HFF-Myc (cell line): ENCODE measurements around the gene ALOX5AP.
A peak's percentile ranks its signal among the peaks of the same experiment; 100 is the strongest.
"Not testable (repeated sequence)": the region's sequence is repeated elsewhere in the genome, so short reads cannot be mapped to it uniquely, and the experiment has no call there.

ENCODE experiments used
- DNase-seq: peaks from one replicate; pipeline ENCODE4 v3.0.0-alpha.2; 2011; ENCODE audit warnings: low read depth; ENCODE audit errors: extremely low read depth
- H3K4me3 ChIP-seq: replicated peaks from 2 replicates; pipeline ENCODE4 v1.5.1; 2011; ENCODE audit warnings: low read depth, mild to moderate bottlenecking, control low read depth, low read length
- TF ChIP-seq, protein P1 (sequence below): IDR thresholded peaks from 2 replicates; pipeline ENCODE4 v1.5.1; 2012; ENCODE audit warnings: mild to moderate bottlenecking, low read depth, low read length, control low read depth; ENCODE audit errors: missing control alignments

Gene ALOX5AP

DNA sequence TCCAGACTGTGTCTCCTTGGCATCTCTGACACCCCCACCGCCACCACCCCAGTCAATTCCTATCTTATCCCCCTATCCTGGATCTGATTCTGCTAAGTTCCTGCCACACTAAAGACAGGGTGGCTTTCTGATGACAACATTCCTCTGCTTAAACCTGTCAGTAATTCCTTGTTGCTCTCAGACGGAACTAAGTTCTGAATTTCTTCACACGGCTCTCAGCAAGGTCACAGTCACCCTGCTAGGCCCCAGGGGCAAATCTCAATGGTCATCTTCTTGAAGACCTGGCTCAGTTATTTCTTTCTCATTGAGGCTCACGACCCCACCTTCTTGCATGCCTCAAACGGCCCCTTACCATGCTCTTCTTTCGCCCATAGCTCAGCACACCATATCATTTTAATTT is 7.6 kb downstream of the ALOX5AP start:
- no peak for DNase-seq
- TF ChIP-seq, protein P1, sequence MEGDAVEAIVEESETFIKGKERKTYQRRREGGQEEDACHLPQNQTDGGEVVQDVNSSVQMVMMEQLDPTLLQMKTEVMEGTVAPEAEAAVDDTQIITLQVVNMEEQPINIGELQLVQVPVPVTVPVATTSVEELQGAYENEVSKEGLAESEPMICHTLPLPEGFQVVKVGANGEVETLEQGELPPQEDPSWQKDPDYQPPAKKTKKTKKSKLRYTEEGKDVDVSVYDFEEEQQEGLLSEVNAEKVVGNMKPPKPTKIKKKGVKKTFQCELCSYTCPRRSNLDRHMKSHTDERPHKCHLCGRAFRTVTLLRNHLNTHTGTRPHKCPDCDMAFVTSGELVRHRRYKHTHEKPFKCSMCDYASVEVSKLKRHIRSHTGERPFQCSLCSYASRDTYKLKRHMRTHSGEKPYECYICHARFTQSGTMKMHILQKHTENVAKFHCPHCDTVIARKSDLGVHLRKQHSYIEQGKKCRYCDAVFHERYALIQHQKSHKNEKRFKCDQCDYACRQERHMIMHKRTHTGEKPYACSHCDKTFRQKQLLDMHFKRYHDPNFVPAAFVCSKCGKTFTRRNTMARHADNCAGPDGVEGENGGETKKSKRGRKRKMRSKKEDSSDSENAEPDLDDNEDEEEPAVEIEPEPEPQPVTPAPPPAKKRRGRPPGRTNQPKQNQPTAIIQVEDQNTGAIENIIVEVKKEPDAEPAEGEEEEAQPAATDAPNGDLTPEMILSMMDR: no peak
- no peak overlapping the region for H3K4me3 ChIP-seq

DNA sequence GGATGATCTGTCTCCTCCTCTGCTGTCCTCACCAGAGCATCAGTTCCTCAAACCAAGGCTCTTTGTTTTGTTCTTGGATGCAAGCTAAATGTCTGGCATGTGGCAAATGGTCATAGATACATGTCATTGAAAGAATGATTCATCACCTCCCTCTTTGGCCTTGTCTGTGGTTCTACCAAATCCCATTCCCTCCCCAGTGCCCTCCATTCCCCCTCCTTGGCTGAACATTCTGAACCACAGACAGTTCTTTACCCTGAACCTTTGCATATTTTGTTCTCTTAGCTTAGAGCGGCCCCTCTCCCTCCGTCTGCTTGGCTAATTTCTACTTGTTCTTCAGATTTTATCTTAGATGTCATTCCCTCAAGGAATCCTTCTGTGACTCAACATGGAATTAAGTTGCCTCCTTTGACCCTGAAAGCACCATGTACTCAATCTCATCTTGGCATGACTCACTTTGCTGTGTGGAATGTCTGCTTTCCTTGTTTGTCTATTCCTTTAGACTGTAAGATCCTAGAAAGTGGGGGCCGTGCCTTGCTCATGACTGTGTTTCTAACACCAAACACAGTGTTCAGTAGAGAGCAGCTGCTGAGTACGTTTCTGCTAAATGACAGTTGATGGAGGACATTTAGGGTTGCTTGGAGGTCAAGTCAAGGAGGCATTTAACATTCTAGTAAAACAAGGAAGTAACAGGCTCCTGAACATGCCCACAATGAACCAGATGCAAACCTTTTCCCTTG is 8.1 kb downstream of the ALOX5AP start:
- H3K4me3 ChIP-seq: no peak overlapping the region
- DNase-seq: peak; percentile 84
- TF ChIP-seq, protein P1: no peak

DNA sequence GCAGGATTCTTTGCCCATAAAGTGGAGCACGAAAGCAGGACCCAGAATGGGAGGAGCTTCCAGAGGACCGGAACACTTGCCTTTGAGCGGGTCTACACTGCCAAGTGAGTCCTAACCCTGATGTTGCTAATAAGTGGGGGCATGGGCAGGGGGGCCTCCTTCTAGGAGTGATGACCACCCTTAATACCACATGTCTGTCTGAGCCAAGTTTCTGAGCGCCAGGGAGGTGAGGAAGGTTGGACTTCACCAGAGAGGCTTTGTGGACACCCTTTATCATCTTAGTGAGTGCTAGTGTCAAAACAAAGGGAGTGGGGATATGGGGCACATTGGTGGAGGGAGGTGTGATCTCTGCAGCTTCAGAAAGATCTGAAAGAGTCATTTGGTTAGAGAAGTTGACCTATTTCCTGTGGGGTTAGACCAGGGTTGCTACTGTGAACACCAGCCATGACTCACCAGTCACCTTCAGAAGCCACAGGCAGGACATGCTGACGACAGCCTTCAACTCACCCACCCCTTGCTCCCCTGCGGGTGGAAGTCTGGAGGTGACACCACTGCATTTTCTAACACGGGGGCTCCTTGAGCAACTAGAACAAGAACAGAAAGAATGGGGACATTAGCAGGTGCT is 8.8 kb downstream of the ALOX5AP start:
- no peak overlapping the region for H3K4me3 ChIP-seq
- TF ChIP-seq, protein P1: no peak
- DNase-seq: no peak

DNA sequence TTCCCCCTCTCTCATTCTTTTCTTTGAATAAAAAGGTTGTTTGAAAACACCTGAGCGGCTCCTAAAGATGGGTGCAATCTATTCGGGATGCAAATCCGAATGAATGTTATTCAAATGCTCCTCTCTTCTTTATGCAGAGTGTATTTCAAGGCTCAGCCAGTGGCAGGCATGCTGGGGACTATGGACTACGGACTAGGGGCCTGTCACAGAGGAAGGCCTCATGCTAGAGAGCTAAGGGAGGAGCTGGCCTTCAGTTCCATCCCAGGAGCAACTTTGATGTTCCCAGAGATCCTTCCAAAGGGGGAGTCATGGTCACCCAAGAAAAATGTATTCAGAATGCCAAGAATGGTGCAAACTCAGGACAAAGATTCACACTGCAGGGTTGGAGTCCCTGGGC is 9.3 kb downstream of the ALOX5AP start:
- no peak for DNase-seq
- H3K4me3 ChIP-seq: no peak overlapping the region
- TF ChIP-seq, protein P1: no peak

DNA sequence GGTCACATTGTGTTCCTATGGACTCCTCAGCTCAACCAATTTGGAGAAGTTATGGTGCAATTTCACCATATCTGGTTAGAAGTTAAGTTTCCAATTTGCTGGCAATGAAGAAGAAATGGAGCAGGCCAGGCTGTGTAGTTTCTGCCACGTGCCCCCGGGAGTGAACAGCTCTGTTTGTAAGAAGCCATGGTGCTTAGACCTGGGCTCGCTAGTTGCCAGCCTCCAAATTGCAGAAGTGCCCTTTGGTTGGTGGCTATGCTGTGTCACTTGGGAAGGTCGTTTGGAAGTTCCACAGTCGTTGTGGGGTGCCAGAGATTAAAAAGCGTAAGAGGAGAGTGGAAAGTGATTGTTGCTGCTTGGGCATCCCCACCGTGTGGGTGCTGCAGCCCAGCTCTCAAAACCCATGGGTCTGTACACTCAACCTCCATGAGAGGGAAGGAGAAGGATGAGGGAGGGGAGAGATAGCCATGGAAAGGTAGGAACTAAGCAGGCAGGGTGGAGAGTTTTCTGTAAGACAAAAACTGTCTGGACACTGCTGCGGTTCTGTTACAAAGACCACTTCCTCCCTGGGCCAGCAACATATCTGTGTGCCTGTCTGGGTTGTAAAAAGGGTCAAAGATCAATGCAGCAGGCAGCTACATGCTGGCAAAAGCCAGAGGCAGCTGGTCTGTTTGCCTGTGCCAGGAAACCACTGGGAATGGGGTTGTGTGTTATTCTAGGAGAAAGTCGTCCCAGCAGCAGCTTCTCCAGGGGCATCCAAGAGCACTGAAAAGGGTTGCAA is 10.8 kb downstream of the ALOX5AP start:
- TF ChIP-seq, protein P1: no peak
- DNase-seq: no peak
- H3K4me3 ChIP-seq: no peak overlapping the region

DNA sequence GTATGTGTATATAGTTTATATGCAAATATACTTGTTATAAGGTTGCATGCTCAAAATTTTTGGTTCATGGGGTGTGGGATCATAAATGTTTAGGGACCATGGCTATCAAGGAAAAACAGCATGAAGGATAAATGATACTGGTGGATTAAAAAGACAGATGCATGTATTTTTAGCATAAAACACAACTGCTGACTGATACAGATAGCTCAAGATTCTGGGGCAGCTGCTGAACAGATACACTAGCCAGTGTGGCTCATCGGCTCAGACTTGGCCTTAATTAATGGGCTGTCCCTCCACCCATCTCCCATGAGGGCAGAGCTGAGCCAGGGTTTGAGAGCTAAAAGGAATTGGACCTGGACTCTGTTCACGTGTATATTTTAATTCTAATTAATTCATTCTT is 11.4 kb downstream of the ALOX5AP start:
- TF ChIP-seq, protein P1: no peak
- no peak for DNase-seq
- H3K4me3 ChIP-seq: no peak overlapping the region

DNA sequence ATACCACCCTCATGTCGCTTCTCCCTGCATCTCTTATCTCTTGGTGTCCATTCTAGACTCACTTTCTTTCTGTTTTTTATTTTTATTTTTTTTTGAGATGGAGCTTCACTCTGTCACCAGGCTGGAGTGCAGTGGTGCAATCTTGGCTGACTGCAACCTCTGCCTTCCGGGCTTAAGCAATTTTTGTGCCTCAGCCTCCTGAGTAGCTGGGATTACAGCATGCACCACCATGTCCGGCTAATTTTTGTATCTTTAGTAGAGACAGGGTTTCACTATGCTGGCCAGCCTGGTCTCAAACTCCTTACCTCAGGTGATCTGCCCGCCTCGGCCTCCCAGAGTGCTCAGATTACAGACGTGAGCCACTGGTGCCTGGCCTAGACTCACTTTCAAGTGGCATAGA is 12.5 kb downstream of the ALOX5AP start:
- not testable (repeated sequence) for DNase-seq, H3K4me3 ChIP-seq
